ENCODE results near the gene FAM8A1. TPM values are rescaled to one million over a fixed set of nuclear protein-coding genes. Genes with fewer than 3 reads are reported as not detected.
"Not testable (repeated sequence)": the region's sequence is repeated elsewhere in the genome, so short reads cannot be mapped to it uniquely, and the experiment has no call there.

FAM8A1 gene
- total RNA-seq, 4 donors from 2014 or later, result 35.6 to 47.6 (median 36.2) TPM

DNA sequence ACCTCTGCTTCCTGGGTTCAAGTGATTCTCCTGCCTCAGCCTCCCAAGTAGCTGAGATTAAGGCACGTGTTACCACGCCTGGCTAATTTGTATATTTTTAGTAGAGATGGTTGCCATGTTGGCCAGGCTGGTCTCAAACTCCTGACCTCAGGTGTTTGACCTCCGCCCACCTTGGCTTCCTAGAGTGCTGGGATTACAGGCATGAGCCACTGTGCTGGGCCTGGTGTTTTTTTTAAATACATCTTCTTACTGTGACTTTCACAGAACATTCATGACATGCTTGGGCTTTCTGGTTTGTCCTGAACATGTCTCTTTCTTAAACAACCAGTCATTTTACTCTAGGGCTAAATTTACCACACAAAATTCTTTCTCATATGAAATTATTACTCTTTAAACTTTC is 34.7 kb upstream of the FAM8A1 start:
- no peak for TF ChIP-seq EP300 (IDR thresholded peaks at IDR 0.05)
- TF ChIP-seq POLR2A (IDR thresholded peaks at IDR 0.05), result no peak
- TF ChIP-seq, protein P1, sequence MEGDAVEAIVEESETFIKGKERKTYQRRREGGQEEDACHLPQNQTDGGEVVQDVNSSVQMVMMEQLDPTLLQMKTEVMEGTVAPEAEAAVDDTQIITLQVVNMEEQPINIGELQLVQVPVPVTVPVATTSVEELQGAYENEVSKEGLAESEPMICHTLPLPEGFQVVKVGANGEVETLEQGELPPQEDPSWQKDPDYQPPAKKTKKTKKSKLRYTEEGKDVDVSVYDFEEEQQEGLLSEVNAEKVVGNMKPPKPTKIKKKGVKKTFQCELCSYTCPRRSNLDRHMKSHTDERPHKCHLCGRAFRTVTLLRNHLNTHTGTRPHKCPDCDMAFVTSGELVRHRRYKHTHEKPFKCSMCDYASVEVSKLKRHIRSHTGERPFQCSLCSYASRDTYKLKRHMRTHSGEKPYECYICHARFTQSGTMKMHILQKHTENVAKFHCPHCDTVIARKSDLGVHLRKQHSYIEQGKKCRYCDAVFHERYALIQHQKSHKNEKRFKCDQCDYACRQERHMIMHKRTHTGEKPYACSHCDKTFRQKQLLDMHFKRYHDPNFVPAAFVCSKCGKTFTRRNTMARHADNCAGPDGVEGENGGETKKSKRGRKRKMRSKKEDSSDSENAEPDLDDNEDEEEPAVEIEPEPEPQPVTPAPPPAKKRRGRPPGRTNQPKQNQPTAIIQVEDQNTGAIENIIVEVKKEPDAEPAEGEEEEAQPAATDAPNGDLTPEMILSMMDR (IDR thresholded peaks at IDR 0.05), result no peak
- DNase-seq (ENCODE audit: low spot score in 2 of 2), result no peak
- WGBS, 2 donors, result 94 to 95% methylated on average over 3 of the region's 3 CpGs
- no peak overlapping the region for H3K4me3 ChIP-seq
- H3K27me3 ChIP-seq, result no peaks in the 10 kb centered on the region
- H3K36me3 ChIP-seq, result no peaks in the 10 kb centered on the region
- peaks cover 0 to 13% (median 0%) of the 10 kb centered on the region in 4 donors for H3K9me3 ChIP-seq
- no peaks in the 10 kb centered on the region for H3K4me1 ChIP-seq
- H3K27ac ChIP-seq, result no peak overlapping the region

DNA sequence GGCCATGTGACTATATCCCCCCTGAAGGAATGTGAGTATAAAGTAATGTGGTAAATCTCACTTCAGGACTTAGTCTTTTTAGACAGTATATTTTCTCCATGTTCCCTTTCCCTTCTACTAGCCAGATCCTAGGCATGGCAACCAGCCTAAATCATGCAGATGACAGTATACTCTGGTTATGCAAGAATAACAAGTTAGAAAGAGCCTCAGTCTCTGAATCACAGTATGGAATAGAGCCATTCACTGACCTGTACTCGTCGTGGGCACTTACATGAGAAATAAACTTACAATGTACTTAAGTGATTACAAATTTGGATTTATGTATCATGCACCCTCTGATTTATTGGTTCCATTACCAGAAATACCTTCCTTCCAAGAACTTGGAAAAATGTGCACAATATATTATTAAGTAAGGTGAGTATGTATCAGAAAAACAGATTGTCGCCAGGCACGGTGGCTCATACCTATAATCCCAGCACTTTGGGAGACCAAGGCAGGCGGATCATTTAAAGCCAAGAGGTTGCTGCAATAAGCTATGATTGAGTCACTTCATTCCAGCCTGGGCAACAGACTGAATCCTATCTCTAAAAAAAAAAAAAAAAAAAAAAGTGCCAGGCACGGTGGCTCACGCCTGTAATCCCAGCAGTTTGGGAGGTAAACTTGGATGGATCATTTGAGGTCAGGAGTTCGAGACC is 25.1 kb upstream of the FAM8A1 start:
- DNase-seq (ENCODE audit: low spot score in 2 of 2), result no peak
- H3K4me3 ChIP-seq, result no peak overlapping the region
- H3K27ac ChIP-seq, result no peak overlapping the region
- TF ChIP-seq, protein P1 (IDR thresholded peaks at IDR 0.05), result no peak
- TF ChIP-seq POLR2A (IDR thresholded peaks at IDR 0.05) (no peak), EP300 (IDR thresholded peaks at IDR 0.05) (no peak)
- H3K27me3 ChIP-seq, result no peaks in the 10 kb centered on the region
- no peaks in the 10 kb centered on the region for H3K4me1 ChIP-seq
- H3K9me3 ChIP-seq, result peaks cover 0 to 9% (median 3%) of the 10 kb centered on the region in 4 donors
- WGBS, 2 donors, result 88 to 92% methylated on average over 8 of the region's 8 CpGs
- H3K36me3 ChIP-seq, result no peaks in the 10 kb centered on the region

DNA sequence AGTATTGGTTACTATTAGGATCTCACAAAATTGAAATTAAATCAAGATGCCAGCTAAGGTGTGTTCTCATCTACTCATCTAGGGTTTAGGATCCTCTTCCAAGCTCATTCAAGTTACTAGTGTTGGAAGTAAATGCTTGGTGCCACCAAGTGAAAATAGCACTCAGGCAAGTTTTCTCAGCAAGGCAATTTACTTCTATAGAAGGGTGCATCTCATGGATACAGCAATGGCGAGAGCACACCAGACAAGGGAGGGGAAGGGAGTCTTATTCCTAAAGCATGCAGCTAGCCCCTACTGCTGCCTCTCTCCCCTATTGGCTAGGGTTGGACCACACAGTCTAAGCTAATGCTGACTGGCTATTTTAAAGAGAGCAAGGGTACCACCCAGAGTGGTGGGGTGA is 23.0 kb upstream of the FAM8A1 start:
- H3K9me3 ChIP-seq, result peaks cover 0 to 9% (median 3%) of the 10 kb centered on the region in 4 donors
- no peak overlapping the region for H3K27ac ChIP-seq
- no peak overlapping the region for H3K4me3 ChIP-seq
- 73 to 83% methylated on average over 1 of the region's 1 CpG for WGBS, 2 donors
- TF ChIP-seq POLR2A (IDR thresholded peaks at IDR 0.05), result no peak
- TF ChIP-seq, protein P1 (IDR thresholded peaks at IDR 0.05), result no peak
- no peak for TF ChIP-seq EP300 (IDR thresholded peaks at IDR 0.05)
- H3K36me3 ChIP-seq, result no peaks in the 10 kb centered on the region
- no peak for DNase-seq (ENCODE audit: low spot score in 2 of 2)
- peaks cover 0 to 7% (median 0%) of the 10 kb centered on the region in 4 donors for H3K4me1 ChIP-seq
- no peaks in the 10 kb centered on the region for H3K27me3 ChIP-seq

DNA sequence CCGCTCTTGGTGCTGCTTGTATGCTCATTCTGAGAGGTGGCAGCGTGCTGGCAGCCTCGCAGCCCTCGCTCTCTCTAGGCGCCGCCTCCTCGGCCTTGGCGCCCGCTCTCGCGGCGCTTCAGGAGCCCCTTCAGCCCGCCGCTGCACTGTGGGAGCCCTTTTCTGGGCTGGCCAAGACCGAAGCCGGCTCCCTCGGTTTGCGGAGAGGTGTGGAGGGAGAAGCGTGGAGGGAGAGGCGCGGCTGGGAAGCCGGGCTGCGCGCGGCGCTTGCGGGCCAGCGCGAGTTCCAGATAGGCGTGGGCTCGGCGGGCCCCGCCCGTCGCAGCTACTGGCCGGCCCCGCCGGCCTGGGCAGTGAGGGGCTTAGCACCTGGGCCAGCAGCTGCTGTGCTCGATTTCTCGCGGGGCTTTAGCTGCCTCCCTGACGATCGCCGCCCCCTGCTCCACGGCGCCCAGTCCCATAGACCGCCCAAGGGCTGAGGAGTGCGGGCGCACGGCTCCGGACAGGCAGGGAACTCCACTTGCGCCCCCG is 19.5 kb upstream of the FAM8A1 start:
- Histone ChIP-seq H3K27ac (peak overlapping the region in 1 of 4 donors; percentile 60), H3K36me3 (no peaks in the 10 kb centered on the region), H3K27me3 (no peaks in the 10 kb centered on the region), H3K4me1 (peaks cover 0 to 20% (median 3%) of the 10 kb centered on the region in 4 donors), H3K4me3 (peak overlapping the region; percentile 40 to 60 (median 45)), H3K9me3 (peaks cover 0 to 9% (median 3%) of the 10 kb centered on the region in 4 donors)
- no peak for DNase-seq (ENCODE audit: low spot score in 2 of 2)
- WGBS, 2 donors, result 12 to 14% methylated on average over 28 to 44 of the region's 53 CpGs
- TF ChIP-seq EP300 (IDR thresholded peaks at IDR 0.05) (no peak), POLR2A (IDR thresholded peaks at IDR 0.05) (no peak)
- TF ChIP-seq, protein P1 (IDR thresholded peaks at IDR 0.05), result no peak

DNA sequence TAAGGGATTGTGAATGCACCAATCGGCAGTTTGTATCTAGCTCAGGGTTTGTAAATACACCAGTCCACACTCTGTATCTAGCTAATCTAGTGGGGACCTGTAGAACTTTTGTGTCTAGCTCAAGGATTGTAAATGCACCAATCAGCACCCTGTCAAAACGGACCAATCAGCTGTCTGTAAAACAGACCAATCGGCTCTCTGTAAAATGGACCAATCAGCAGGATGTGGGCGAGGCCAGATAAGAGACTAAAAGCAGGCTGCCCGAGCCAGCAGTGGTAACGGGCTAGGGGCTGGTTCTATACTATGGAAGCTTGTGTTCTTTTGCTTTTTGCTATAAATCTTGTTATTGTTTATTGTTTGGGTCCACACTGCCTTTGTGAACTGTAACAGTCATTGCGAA is 18.8 kb upstream of the FAM8A1 start:
- H3K27me3 ChIP-seq; DNase-seq (ENCODE audit: low spot score in 2 of 2); H3K9me3 ChIP-seq; H3K36me3 ChIP-seq; H3K4me3 ChIP-seq; H3K27ac ChIP-seq: not testable (repeated sequence)
- 94 to 95% methylated on average over 7 of the region's 7 CpGs for WGBS, 2 donors
- peaks cover 0 to 20% (median 3%) of the 10 kb centered on the region in 4 donors for H3K4me1 ChIP-seq
